ENCODE data around the gene ZNF526.

Gene ZNF526

GRCh38 chr19:42225718-42226292 is 5.7 kb downstream of the ZNF526 start:
- H3K9me3 Mint-ChIP-seq: no peaks in the 10 kb centered on the region
- DNase-seq (no peak), ATAC-seq (replicated peaks) (no peak)
- no peak overlapping the region for H3K27ac Mint-ChIP-seq
- H3K36me3 Mint-ChIP-seq: peaks cover 35 to 54% of the 10 kb centered on the region in 2 donors
- no peaks in the 10 kb centered on the region for H3K27me3 Mint-ChIP-seq
- H3K4me1 Mint-ChIP-seq: peaks cover 24 to 54% of the 10 kb centered on the region in 2 donors
- H3K4me3 Mint-ChIP-seq: no peak overlapping the region

- H3K27me3 Mint-ChIP-seq: no peaks in the 10 kb centered on the region
- H3K4me1 Mint-ChIP-seq: peaks cover 21 to 61% of the 10 kb centered on the region in 2 donors
- H3K4me3 Mint-ChIP-seq: no peak overlapping the region
- H3K36me3 Mint-ChIP-seq: peaks cover 41 to 55% of the 10 kb centered on the region in 2 donors
- H3K9me3 Mint-ChIP-seq: no peaks in the 10 kb centered on the region
- H3K27ac Mint-ChIP-seq: no peak overlapping the region
- no peak for DNase-seq
- no peak for ATAC-seq (replicated peaks)
Observed at GRCh38 chr19:42226886-42227285, 6.8 kb downstream of the ZNF526 start.

- Mint-ChIP-seq H3K4me1 (peaks cover 16 to 59% of the 10 kb centered on the region in 2 donors), H3K4me3 (no peak overlapping the region), H3K9me3 (no peaks in the 10 kb centered on the region), H3K27ac (peak overlapping the region; percentile 76), H3K36me3 (peaks cover 40 to 53% of the 10 kb centered on the region in 2 donors), H3K27me3 (no peaks in the 10 kb centered on the region)
- no peak for ATAC-seq (replicated peaks)
- no peak for DNase-seq
Observed at GRCh38 chr19:42228641-42229040, 8.5 kb downstream of the ZNF526 start.

GRCh38 chr19:42229301-42229854 is 9.3 kb downstream of the ZNF526 start:
- H3K9me3 Mint-ChIP-seq: no peaks in the 10 kb centered on the region
- peak overlapping the region in 1 of 2 donors; percentile 19 for H3K4me3 Mint-ChIP-seq
- H3K27me3 Mint-ChIP-seq: no peaks in the 10 kb centered on the region
- ATAC-seq (replicated peaks) (no peak), DNase-seq (no peak)
- peaks cover 17 to 66% of the 10 kb centered on the region in 2 donors for H3K4me1 Mint-ChIP-seq
- peak overlapping the region; percentile 22 for H3K27ac Mint-ChIP-seq
- peaks cover 41 to 55% of the 10 kb centered on the region in 2 donors for H3K36me3 Mint-ChIP-seq

GRCh38 chr19:42229855-42230351 is 9.8 kb downstream of the ZNF526 start:
- ATAC-seq (replicated peaks) (no peak), DNase-seq (no peak)
- Mint-ChIP-seq H3K4me1 (peaks cover 17 to 65% of the 10 kb centered on the region in 2 donors), H3K27ac (peak overlapping the region; percentile 69), H3K9me3 (no peaks in the 10 kb centered on the region), H3K27me3 (no peaks in the 10 kb centered on the region), H3K4me3 (no peak overlapping the region), H3K36me3 (peaks cover 37 to 57% of the 10 kb centered on the region in 2 donors)

- Mint-ChIP-seq H3K9me3 (no peaks in the 10 kb centered on the region), H3K27me3 (no peaks in the 10 kb centered on the region), H3K4me3 (no peak overlapping the region), H3K27ac (peak overlapping the region; percentile 14), H3K36me3 (peaks cover 41 to 60% of the 10 kb centered on the region in 2 donors), H3K4me1 (peaks cover 21 to 68% of the 10 kb centered on the region in 2 donors)
- no peak for DNase-seq
- no peak for ATAC-seq (replicated peaks)
Observed at GRCh38 chr19:42230571-42230970, 10.5 kb downstream of the ZNF526 start.

GRCh38 chr19:42232435-42232834 is 12.3 kb downstream of the ZNF526 start:
- Mint-ChIP-seq H3K27ac (peak overlapping the region; percentile 42), H3K36me3 (peaks cover 38 to 57% of the 10 kb centered on the region in 2 donors)

GRCh38 chr19:42233106-42233505 is 13.0 kb downstream of the ZNF526 start:
- Mint-ChIP-seq H3K4me3 (peak overlapping the region in 1 of 2 donors; percentile 12), H3K36me3 (peaks cover 38 to 53% of the 10 kb centered on the region in 2 donors), H3K27me3 (no peaks in the 10 kb centered on the region), H3K27ac (no peak overlapping the region), H3K4me1 (peaks cover 20 to 71% of the 10 kb centered on the region in 2 donors), H3K9me3 (no peaks in the 10 kb centered on the region)
- DNase-seq (no peak), ATAC-seq (replicated peaks) (no peak)

More at GRCh38 chr19:42232435-42232834, 12.3 kb downstream of the ZNF526 start:
- peaks cover 20 to 75% of the 10 kb centered on the region in 2 donors for H3K4me1 Mint-ChIP-seq
- no peaks in the 10 kb centered on the region for H3K27me3 Mint-ChIP-seq
- DNase-seq (no peak), ATAC-seq (replicated peaks) (no peak)
- no peak overlapping the region for H3K4me3 Mint-ChIP-seq
- no peaks in the 10 kb centered on the region for H3K9me3 Mint-ChIP-seq

- no peaks in the 10 kb centered on the region for H3K9me3 Mint-ChIP-seq
- peaks cover 18 to 64% of the 10 kb centered on the region in 2 donors for H3K4me1 Mint-ChIP-seq
- H3K36me3 Mint-ChIP-seq: peaks cover 38 to 50% of the 10 kb centered on the region in 2 donors
- DNase-seq: no peak
- H3K4me3 Mint-ChIP-seq: no peak overlapping the region
- ATAC-seq (replicated peaks): no peak
- H3K27me3 Mint-ChIP-seq: no peaks in the 10 kb centered on the region
- H3K27ac Mint-ChIP-seq: peak overlapping the region; percentile 75
Observed at GRCh38 chr19:42233678-42234292, 13.7 kb downstream of the ZNF526 start.

GRCh38 chr19:42234364-42234763 is 14.3 kb downstream of the ZNF526 start:
- no peak for DNase-seq
- ATAC-seq (replicated peaks): no peak
- no peak overlapping the region for H3K4me3 Mint-ChIP-seq
- peaks cover 21 to 67% of the 10 kb centered on the region in 2 donors for H3K4me1 Mint-ChIP-seq
- H3K27me3 Mint-ChIP-seq: no peaks in the 10 kb centered on the region
- no peak overlapping the region for H3K27ac Mint-ChIP-seq
- no peaks in the 10 kb centered on the region for H3K9me3 Mint-ChIP-seq
- H3K36me3 Mint-ChIP-seq: peaks cover 41 to 51% of the 10 kb centered on the region in 2 donors

GRCh38 chr19:42235181-42235580 is 15.1 kb downstream of the ZNF526 start:
- Mint-ChIP-seq H3K4me3 (no peak overlapping the region), H3K36me3 (peaks cover 39 to 51% of the 10 kb centered on the region in 2 donors), H3K27ac (no peak overlapping the region), H3K4me1 (peaks cover 24 to 67% of the 10 kb centered on the region in 2 donors), H3K27me3 (no peaks in the 10 kb centered on the region), H3K9me3 (no peaks in the 10 kb centered on the region)
- no peak for ATAC-seq (replicated peaks)
- no peak for DNase-seq

GRCh38 chr19:42239544-42240220 is 19.6 kb downstream of the ZNF526 start:
- Mint-ChIP-seq H3K27ac (peak overlapping the region; percentile 76), H3K27me3 (no peaks in the 10 kb centered on the region), H3K4me3 (no peak overlapping the region), H3K4me1 (peaks cover 26 to 48% of the 10 kb centered on the region in 2 donors), H3K9me3 (no peaks in the 10 kb centered on the region), H3K36me3 (peaks cover 24 to 42% of the 10 kb centered on the region in 2 donors)
- ATAC-seq (replicated peaks) (no peak), DNase-seq (no peak)

- Mint-ChIP-seq H3K36me3 (peaks cover 17 to 34% of the 10 kb centered on the region in 2 donors), H3K9me3 (no peaks in the 10 kb centered on the region), H3K27ac (peak overlapping the region; percentile 93), H3K4me3 (peak overlapping the region; percentile 87 to 89), H3K27me3 (no peaks in the 10 kb centered on the region), H3K4me1 (peaks cover 30 to 54% of the 10 kb centered on the region in 2 donors)
- DNase-seq (no peak), ATAC-seq (replicated peaks) (no peak)
Observed at GRCh38 chr19:42241279-42241678, 21.2 kb downstream of the ZNF526 start.

GRCh38 chr19:42242069-42242511 is 22.0 kb downstream of the ZNF526 start:
- Mint-ChIP-seq H3K4me1 (peaks cover 34 to 54% of the 10 kb centered on the region in 2 donors), H3K4me3 (peak overlapping the region; percentile 87 to 89), H3K9me3 (no peaks in the 10 kb centered on the region), H3K27me3 (no peaks in the 10 kb centered on the region), H3K27ac (peak overlapping the region; percentile 93), H3K36me3 (peaks cover 17 to 34% of the 10 kb centered on the region in 2 donors)
- ATAC-seq (replicated peaks): peak; percentile 0 to 1
- DNase-seq: no peak
